ENCODE measurements around the gene PRIM2.
"Not testable (repeated sequence)": the region's sequence is repeated elsewhere in the genome, so short reads cannot be mapped to it uniquely, and the experiment has no call there.

PRIM2 gene

DNA sequence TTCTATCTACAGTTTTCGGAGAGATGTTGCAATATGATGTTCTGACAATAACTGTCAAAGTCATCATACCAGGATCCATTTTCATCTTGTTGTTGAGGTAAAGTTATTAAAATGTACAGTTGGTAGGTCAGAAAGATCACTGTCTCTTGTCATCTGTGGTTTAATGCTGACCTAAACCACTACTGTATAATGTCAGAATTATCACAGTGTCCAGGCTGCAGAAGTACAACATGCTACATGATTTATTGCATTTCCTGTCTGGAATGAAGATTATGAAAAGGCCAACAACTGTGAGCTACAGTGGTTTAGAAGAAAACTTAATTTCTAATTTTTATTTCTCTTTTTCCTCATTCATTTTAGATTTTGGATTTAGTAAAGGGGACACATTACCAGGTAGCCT lies 314.3 kb downstream of the PRIM2 start:
- not testable (repeated sequence) for DNase-seq

DNA sequence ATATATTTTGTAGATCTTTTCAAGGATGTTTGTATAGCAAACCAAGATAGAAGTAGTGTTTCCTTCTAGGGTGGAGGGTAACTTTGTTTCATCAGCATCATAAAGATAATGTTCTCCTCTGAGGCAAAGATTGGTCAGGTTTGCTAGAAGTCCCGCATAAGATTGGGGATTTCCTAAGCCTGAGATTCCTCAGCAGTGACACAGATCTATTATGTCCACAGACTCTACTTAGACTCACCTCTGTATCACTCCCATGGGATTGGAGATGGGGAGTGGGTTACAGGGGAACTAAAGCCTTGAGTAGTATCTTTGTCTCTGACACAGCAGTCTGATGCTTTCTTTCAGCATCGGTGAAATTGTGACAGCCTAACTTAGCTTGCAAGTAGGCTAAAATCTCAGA lies 341.1 kb downstream of the PRIM2 start:
- not testable (repeated sequence) for DNase-seq

DNA sequence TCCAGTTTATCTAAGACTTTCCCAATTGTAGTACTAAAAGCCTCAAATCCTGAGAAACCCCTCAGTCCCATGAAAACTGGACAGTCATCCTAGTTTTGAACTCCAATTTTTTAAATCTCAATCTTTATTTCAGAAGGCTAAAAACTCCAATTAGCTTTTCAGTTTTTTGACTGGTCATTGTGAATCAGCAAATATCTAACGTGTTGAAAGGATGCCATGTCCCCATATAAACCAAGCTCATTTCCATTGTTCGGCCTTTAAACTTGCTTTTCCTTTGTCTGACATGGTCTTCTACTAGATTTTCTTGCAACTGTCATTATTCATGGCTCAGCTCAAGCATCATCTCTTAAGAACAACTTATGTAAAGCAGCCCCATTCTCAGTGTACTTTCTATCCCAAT lies 342.4 kb downstream of the PRIM2 start:
- not testable (repeated sequence) for DNase-seq

DNA sequence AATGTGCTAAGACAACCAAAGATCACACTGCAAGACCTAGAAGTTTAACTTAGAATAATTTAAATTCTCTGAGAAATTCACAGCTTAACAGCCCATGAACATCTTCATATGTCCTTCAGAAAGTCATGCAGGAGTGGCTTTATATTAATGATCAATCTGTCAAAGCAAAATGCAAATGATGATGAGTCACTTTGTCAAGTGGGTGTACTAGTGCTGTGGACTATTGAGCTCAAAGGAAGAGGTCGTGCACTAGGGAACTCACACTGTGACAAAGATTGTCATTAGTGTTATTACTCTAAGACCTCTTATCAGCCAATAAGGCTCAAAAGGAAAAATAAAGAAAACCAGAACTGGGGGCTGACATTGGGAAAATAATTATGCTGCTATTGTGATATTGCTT lies 343.5 kb downstream of the PRIM2 start:
- not testable (repeated sequence) for DNase-seq

DNA sequence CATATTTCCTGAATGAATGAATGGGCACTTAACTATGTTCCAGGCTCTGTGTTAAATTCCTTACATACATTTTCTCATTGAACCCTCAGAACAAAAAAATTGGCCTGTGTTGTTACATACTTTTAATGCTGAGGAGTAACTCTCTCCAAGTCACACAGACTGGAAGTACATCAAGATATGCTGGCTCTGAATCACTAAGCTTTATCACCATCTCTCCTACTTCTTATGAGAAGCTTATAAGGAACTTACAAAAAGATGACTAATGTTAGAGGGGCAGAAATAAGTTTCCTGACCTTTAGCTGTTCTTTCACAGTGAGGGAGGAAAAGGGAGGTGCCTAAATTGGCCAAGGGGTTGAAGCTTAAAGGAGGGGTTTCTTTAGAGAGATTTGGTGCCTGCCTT lies 350.7 kb downstream of the PRIM2 start:
- not testable (repeated sequence) for DNase-seq

DNA sequence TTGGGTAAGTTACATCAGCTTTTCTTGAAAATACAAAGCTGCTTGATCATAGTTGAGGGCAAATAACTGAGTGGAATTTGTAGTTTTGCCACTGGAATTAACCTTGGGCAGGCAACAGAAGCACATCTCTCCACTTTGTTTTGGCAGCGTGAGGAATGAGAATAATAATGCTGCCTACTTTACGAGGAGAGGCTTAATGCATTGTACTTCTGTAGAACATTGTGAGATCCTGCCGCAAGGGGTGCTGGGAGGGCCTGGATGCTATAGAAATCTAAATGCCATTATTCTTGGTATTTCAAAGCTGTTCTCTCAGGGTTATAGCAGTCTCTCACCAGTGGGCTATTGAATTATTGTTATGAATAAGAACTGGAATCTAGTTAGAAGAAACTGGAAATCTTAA lies 353.8 kb downstream of the PRIM2 start:
- not testable (repeated sequence) for DNase-seq

DNA sequence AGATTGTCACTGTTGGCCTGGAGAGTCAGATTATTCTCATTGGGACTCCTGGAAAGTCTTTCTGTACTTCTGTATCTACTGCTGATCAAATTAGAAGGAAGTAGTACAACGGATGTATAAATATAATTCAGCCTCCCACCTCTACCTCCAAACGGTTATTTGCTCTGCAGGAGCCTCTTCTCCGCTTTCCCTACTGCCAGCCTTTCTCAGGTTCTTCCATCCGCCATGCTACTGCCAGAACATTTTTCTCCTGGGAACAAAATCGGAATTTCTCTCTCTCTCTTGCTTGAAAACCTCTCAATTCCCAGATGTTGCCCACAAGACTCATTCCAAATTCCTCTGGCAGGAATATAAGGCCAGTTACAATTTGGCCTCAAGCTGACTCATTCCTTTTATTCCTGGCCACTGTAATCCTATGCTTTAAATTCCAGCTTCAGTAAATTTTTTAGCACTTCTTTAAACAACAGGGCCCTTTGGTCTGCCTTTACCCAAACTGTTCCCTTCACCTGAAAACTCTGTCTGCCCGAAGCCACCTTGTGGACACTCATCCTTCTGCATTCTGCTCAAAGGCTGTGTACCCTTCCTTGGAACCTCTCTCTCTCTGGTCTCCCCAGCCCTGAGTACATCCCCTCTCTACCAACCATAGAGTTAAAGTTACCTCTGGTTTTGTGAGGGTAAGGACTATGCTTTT lies 354.7 kb downstream of the PRIM2 start:
- not testable (repeated sequence) for DNase-seq

DNA sequence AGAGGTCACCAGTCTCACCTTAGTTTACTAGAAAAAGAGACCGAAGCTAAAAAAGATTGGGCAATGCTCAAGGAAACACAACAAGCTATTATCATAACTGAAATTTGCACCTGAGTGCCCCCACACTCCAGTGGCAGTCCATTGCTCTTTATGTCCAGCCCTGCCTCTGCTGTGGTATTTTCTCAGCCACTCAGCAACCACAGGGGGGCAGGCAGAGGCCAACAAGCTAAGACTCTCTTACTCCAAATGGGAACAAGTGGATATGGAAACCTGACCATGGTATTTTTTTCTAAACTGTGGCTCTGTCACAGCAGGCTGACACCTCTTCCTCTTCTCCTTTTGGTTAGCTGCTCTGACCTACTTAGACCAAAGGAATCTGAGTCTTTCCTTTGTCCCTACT lies 355.9 kb downstream of the PRIM2 start:
- DNase-seq = not testable (repeated sequence)

DNA sequence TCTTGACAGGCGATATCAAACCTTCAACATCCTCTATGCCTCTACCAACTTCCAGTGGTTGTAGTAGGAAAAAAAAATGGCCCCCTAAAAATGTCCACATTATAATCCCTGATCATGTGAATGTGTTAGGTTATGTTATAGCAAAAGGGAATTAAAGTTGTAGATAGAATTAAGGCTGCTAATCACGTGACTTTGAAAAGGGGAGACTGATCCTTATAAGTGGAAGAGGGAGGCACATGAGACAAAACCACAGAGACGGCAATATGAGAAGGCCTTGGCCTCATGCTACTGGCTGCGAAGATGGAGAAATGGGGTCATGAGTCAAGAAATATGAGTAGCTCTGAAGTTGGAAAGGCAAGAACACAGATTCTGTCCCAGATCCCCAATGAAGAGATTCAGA lies 358.0 kb downstream of the PRIM2 start:
- not testable (repeated sequence) for DNase-seq

DNA sequence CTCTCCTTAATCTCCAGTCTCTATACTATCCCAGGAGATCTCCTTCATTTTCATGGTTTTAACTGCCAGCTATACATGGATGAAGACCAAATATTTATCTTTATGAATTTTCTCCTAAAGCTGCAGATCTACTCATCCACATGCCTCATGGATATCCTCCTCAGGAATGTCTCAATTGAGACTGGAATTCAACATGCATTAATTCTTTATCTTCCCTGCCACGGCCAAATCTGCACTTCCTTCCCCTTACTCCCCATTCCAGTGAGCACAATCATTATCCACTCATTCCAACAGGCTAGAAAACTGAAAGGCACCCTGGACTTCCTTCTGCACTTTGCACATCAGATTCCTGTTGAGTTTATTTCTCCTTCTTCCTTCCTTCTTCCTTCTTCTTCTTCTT lies 379.0 kb downstream of the PRIM2 start:
- DNase-seq = not testable (repeated sequence)
